ENCODE measurements around the gene TBRG1.

GRCh38 chr11:124642628-124643027 is 20.0 kb downstream of the TBRG1 start:
- no peak for TF ChIP-seq ZNF274 (IDR thresholded peaks at IDR 0.05; ENCODE audit: low read depth, low read length)
- no peak for TF ChIP-seq YY1 (IDR thresholded peaks at IDR 0.05; ENCODE audit: insufficient read depth, insufficient read length)
- no peak for TF ChIP-seq SUZ12 (IDR thresholded peaks at IDR 0.05; ENCODE audit: extremely low read depth, insufficient read depth, insufficient read length)

Data from NT2/D1 (cell line).